Mucosa of descending colon (tissue), 3 donors: Measurements from ENCODE around the gene MAP3K21. TPM values are rescaled to one million over a fixed set of nuclear protein-coding genes. Genes with fewer than 3 reads are reported as not detected.

Source experiments
- ATAC-seq: fragments of 200-7000 bp; cut with Tn5 transposase; one replicate; pipeline ENCODE4 v1.9.1; 2020; ENCODE audit warnings: mild to moderate bottlenecking, moderate library complexity
- DNase-seq, 3 donors: peaks; one replicate each; pipeline ENCODE4 v3.0.0-alpha.2; 2020
- H3K36me3 ChIP-seq: fragments of 200-600 bp; one replicate; pipeline ENCODE4 v1.8.0; 2021; ENCODE audit warnings: low read depth, mild to moderate bottlenecking
- H3K4me1 ChIP-seq: fragments of 200-600 bp; one replicate; pipeline ENCODE4 v1.8.0; 2021; ENCODE audit warnings: low read depth, mild to moderate bottlenecking
- H3K4me3 ChIP-seq: fragments of 200-600 bp; one replicate; pipeline ENCODE4 v1.8.0; 2021; ENCODE audit warnings: mild to moderate bottlenecking
- H3K9me3 ChIP-seq: fragments of 200-600 bp; one replicate; pipeline ENCODE4 v1.8.0; 2021; ENCODE audit warnings: mild to moderate bottlenecking
- CTCF ChIP-seq: fragments of 200-600 bp; IDR thresholded peaks from one replicate; pipeline ENCODE4 v1.8.0; 2022; ENCODE audit warnings: antibody characterized with exemption, mild to moderate bottlenecking
- intact Hi-C, 2 donors: fragments of 100-400 bp; cut with DNase I in 1 of 2; cut with micrococcal nuclease in 1 of 2; formaldehyde crosslinking; loops; one replicate each; pipeline versions ENCODE4 v1.11.0 to v1.11.1; 2022; cut with DNase I, micrococcal nuclease
- total RNA-seq, 3 donors: library from RNA; stranded (reverse); fragmentation: NEBNext Ultra II Directional in 2 of 3; extraction: Animal tissue kit (Norgen Biotek cat#: 25700) in 2 of 3; gene quantifications; one replicate each; pipeline versions ENCODE4 v1.2.1 to v1.2.4, GENCODE V29; 2021 to 2023
- donor health status: DM: no; HTN: no; CAD: no; lungs with moderate emphysema.
- donor health status: DM: no; HTN: no; CAD: no.
- donor health status: DM: no; HTN: yes; CAD: no.

MAP3K21 gene
- total RNA-seq, 3 donors from 2014 or later = 8.3 to 21.1 (median 12.6) TPM

GRCh38 chr1:233433436-233434210, 106.1 kb downstream of the MAP3K21 start:
- no peak for TF ChIP-seq CTCF
- no peaks in the 10 kb centered on the region for H3K9me3 ChIP-seq
- no peaks in the 10 kb centered on the region for H3K36me3 ChIP-seq
- DNase-seq = no peak
- intact Hi-C loops = no loop called here
- no peak for ATAC-seq
- no peaks in the 10 kb centered on the region for H3K4me1 ChIP-seq
- H3K4me3 ChIP-seq = no peak overlapping the region

Other genes starting within 250 kb of the MAP3K21 start
- 10 to 100 TPM in 1 of 3 donors, 1 to 10 TPM in 2; 6.0 to 11.3 (median 8.5) TPM for gene PCNX2, start 32.0 kb upstream of the MAP3K21 start, total RNA-seq